SU-DHL-6 (cell line): ENCODE results near the gene DIAPH1.

Experiments used
- CTCF ChIP-seq: fragments of 200-600 bp; sonication (generic); IDR thresholded peaks from one replicate; pipeline ENCODE4 v1.5.1; 2017; ENCODE audit warnings: antibody characterized with exemption, mild to moderate bottlenecking, low read length, moderate library complexity; ENCODE audit not compliant: insufficient read depth, poor library complexity, severe bottlenecking
- EZH2phosphoT487 ChIP-seq: fragments of 200-600 bp; sonication (generic), shearing (Covaris generic); conservative IDR thresholded peaks from 2 replicates; pipeline ENCODE4 v1.6.1; 2018; ENCODE audit warnings: mild to moderate bottlenecking, antibody characterized with exemption, low read length, moderate library complexity, mixed read lengths

- TF ChIP-seq CTCF, result no peak
- no peak for TF ChIP-seq EZH2phosphoT487
Measured at GRCh38 chr5:141510850-141511601, 107.8 kb downstream of the DIAPH1 start.
